Esophagus squamous epithelium (tissue), 5 donors: ENCODE results near the gene IQSEC1. TPM values are rescaled to one million over a fixed set of nuclear protein-coding genes. Genes with fewer than 3 reads are reported as not detected.

Experiments used
- DNase-seq: peaks from one replicate; lab custom pipeline; 2025; lab: John Stamatoyannopoulos, UW
- H3K27ac ChIP-seq, 4 donors: fragments of 200-600 bp; sonication (generic); one replicate each; pipeline ENCODE4 v1.5.1; 2016 to 2019; ENCODE audit warnings: mild to moderate bottlenecking in 1 of 4
- H3K27me3 ChIP-seq, 4 donors: fragments of 200-600 bp; sonication (generic); 1 replicate in 3 of 4; 2 replicates in 1 of 4; pipeline versions ENCODE4 v1.5.1 to v1.6.0; 2017 to 2021; ENCODE audit warnings: antibody characterized with exemption in 1 of 4
- H3K36me3 ChIP-seq, 3 donors: fragments of 200-600 bp; sonication (generic); one replicate each; pipeline ENCODE4 v1.5.1; 2016 to 2019
- H3K4me1 ChIP-seq, 3 donors: fragments of 200-600 bp; sonication (generic); one replicate each; pipeline ENCODE4 v1.5.1; 2017 to 2019
- H3K4me3 ChIP-seq, 4 donors: fragments of 200-600 bp; sonication (generic); 1 replicate in 3 of 4; 2 replicates in 1 of 4; pipeline ENCODE4 v1.5.1; 2016 to 2019; ENCODE audit warnings: mild to moderate bottlenecking in 2 of 4, moderate library complexity in 1 of 4
- H3K9me3 ChIP-seq, 3 donors: fragments of 200-600 bp; sonication (generic); one replicate each; pipeline ENCODE4 v1.5.1; 2016 to 2019
- CTCF ChIP-seq, 6 experiments: fragments of 450-650 bp in 4 of 6; fragments of 200-600 bp in 2 of 6; sonication (generic) in 2 of 6; IDR thresholded peaks; one replicate each; pipeline ENCODE4 v1.5.1; 2016 to 2019; ENCODE audit warnings: antibody characterized with exemption in 6 of 6, mild to moderate bottlenecking in 4 of 6, moderate library complexity in 4 of 6
- POLR2A ChIP-seq, 4 donors: fragments of 450-650 bp; IDR thresholded peaks; one replicate each; pipeline ENCODE4 v1.6.1; 2017; ENCODE audit warnings: antibody characterized with exemption in 4 of 4, mild to moderate bottlenecking in 4 of 4, moderate library complexity in 3 of 4
- WGBS, 2 donors: methylation state at CpG; one replicate each; pipeline ENCODE4 v1.1.5; 2018; 5-methylcytosine and 5-hydroxymethylcytosine counted together
- intact Hi-C: fragments of 100-400 bp; cut with DNase I; formaldehyde crosslinking; loops from one replicate; pipeline ENCODE4 v1.15.0; 2022
- total RNA-seq, 4 donors: library from RNA; depleted of rRNA; stranded (reverse); fragments of >200 nt; gene quantifications; one replicate each; pipeline ENCODE4 v1.1.0, GENCODE V29; 2016
- donor health status: DM: yes; HTN: yes; CAD: no.

IQSEC1 gene
- total RNA-seq, 4 donors from 2014 or later = 7.3 to 27.1 (median 10.7) TPM

- 89 to 93% methylated on average over 8 to 9 of the region's 14 CpGs for WGBS, 2 donors
- TF ChIP-seq POLR2A (IDR thresholded peaks at IDR 0.05) (no peak), CTCF (IDR thresholded peaks at IDR 0.05) (no peak)
- intact Hi-C loops = no loop called here
These were observed 117.4 kb downstream of the IQSEC1 start for GRCh38 chr3:12955651-12956315.

GRCh38 chr3:12954891-12955650 lies 118.2 kb downstream of the IQSEC1 start:
- Histone ChIP-seq H3K27ac (peak overlapping the region; percentile 28 to 79 (median 68)), H3K27me3 (no peaks in the 10 kb centered on the region), H3K4me3 (peak overlapping the region in 1 of 4 donors; percentile 20), H3K36me3 (no peaks in the 10 kb centered on the region), H3K9me3 (no peaks in the 10 kb centered on the region), H3K4me1 (peaks cover 27 to 84% (median 48%) of the 10 kb centered on the region in 3 donors)
- no peak for DNase-seq
- intact Hi-C loops = no loop called here
- TF ChIP-seq CTCF (IDR thresholded peaks at IDR 0.05) (peak in 2 of 6 experiments; percentile 22 to 25), POLR2A (IDR thresholded peaks at IDR 0.05) (no peak)
- 48% methylated on average over 3 of the region's 14 CpGs; no CpG with 5 or more reads in 1 of the 2 donors for WGBS, 2 donors

More at GRCh38 chr3:12955651-12956315, 117.4 kb downstream of the IQSEC1 start:
- DNase-seq = no peak
- H3K36me3 ChIP-seq = no peaks in the 10 kb centered on the region
- H3K4me1 ChIP-seq = peaks cover 31 to 89% (median 55%) of the 10 kb centered on the region in 3 donors
- H3K9me3 ChIP-seq = no peaks in the 10 kb centered on the region
- H3K27me3 ChIP-seq = no peaks in the 10 kb centered on the region
- H3K4me3 ChIP-seq = peak overlapping the region in 1 of 4 donors; percentile 20
- peak overlapping the region; percentile 28 to 79 (median 68) for H3K27ac ChIP-seq

- no peak for DNase-seq
- Histone ChIP-seq H3K9me3 (no peaks in the 10 kb centered on the region), H3K36me3 (no peaks in the 10 kb centered on the region), H3K4me3 (no peak overlapping the region), H3K27me3 (no peaks in the 10 kb centered on the region), H3K27ac (peak overlapping the region; percentile 3 to 79 (median 68)), H3K4me1 (peaks cover 32 to 84% (median 51%) of the 10 kb centered on the region in 3 donors)
- TF ChIP-seq CTCF (IDR thresholded peaks at IDR 0.05) (no peak), POLR2A (IDR thresholded peaks at IDR 0.05) (no peak)
- intact Hi-C loops = no loop called here
- WGBS, 2 donors = 73 to 78% methylated on average over 5 of the region's 6 CpGs
These were observed 119.0 kb downstream of the IQSEC1 start for GRCh38 chr3:12954180-12954579.

GRCh38 chr3:12953201-12953995 lies 119.8 kb downstream of the IQSEC1 start:
- peak overlapping the region in 2 of 4 donors; percentile 68 to 69 for H3K27ac ChIP-seq
- no peak for DNase-seq
- H3K4me1 ChIP-seq = peaks cover 35 to 84% (median 52%) of the 10 kb centered on the region in 3 donors
- 88 to 94% methylated on average over 11 to 25 of the region's 26 CpGs for WGBS, 2 donors
- intact Hi-C loops = no loop called here
- no peak for TF ChIP-seq POLR2A (IDR thresholded peaks at IDR 0.05)
- TF ChIP-seq CTCF (IDR thresholded peaks at IDR 0.05) = no peak
- no peak overlapping the region for H3K4me3 ChIP-seq
- no peaks in the 10 kb centered on the region for H3K27me3 ChIP-seq
- no peaks in the 10 kb centered on the region for H3K9me3 ChIP-seq
- no peaks in the 10 kb centered on the region for H3K36me3 ChIP-seq
